A673 (cell line): Measurements from ENCODE around the gene ATG9B. TPM values are rescaled to one million over a fixed set of nuclear protein-coding genes. Genes with fewer than 3 reads are reported as not detected.

Experiments used
- BruUV-seq: library from RNA; stranded (reverse); fragments of 400-500 nt; replicated peaks from 2 replicates; lab custom pipeline; 2021; lab: Mats Ljungman, UMichigan
- CTCF ChIA-PET: fragments of 300-600 bp; sonication (Branson Sonifier 250); formaldehyde crosslinking; loops from one replicate; lab custom pipeline; 2022; ENCODE audit warnings: antibody characterized with exemption; lab: Charles Lee
- POLR2A ChIA-PET: fragments of 300-600 bp; sonication (Branson Sonifier 250); formaldehyde crosslinking; loops from one replicate; lab custom pipeline; 2022; ENCODE audit warnings: antibody characterized with exemption; ENCODE audit not compliant: low non-redundant PET; lab: Charles Lee
- DNase-seq: peaks from one replicate; pipeline ENCODE4 v3.0.0-alpha.2; 2015; ENCODE audit warnings: low spot score
- H3K27ac ChIP-seq: fragments of 200-600 bp; sonication (generic); 2 replicates; pipeline ENCODE4 v1.5.1; 2016; ENCODE audit warnings: mixed run types, low read depth, mild to moderate bottlenecking, mixed read lengths, antibody characterized with exemption, low read length; ENCODE audit not compliant: poor library complexity, severe bottlenecking
- H3K27me3 ChIP-seq: fragments of 200-600 bp; sonication (generic); replicated peaks from 2 replicates; pipeline ENCODE4 v1.6.1; 2017; ENCODE audit warnings: mixed run types, low read depth, mild to moderate bottlenecking, mixed read lengths, antibody characterized with exemption, low read length; ENCODE audit not compliant: insufficient read depth, poor library complexity
- H3K36me3 ChIP-seq: fragments of 200-600 bp; sonication (generic); 2 replicates; pipeline ENCODE4 v1.6.1; 2016; ENCODE audit warnings: mixed run types, mild to moderate bottlenecking, mixed read lengths, antibody characterized with exemption, low read length; ENCODE audit not compliant: insufficient read depth, poor library complexity, severe bottlenecking
- H3K4me1 ChIP-seq: fragments of 200-600 bp; sonication (generic); 2 replicates; pipeline ENCODE4 v1.6.1; 2017; ENCODE audit warnings: mixed run types, mild to moderate bottlenecking, mixed read lengths, antibody characterized with exemption, low read length; ENCODE audit not compliant: insufficient read depth, poor library complexity, severe bottlenecking
- H3K4me3 ChIP-seq: fragments of 200-600 bp; sonication (generic); 2 replicates; pipeline ENCODE4 v1.5.1; 2016; ENCODE audit warnings: low read depth, mixed run types, mild to moderate bottlenecking, mixed read lengths, low read length; ENCODE audit not compliant: poor library complexity, severe bottlenecking
- H3K9me3 ChIP-seq: fragments of 200-600 bp; sonication (generic); 2 replicates; pipeline ENCODE4 v1.6.1; 2016; ENCODE audit warnings: mixed run types, low read depth, mild to moderate bottlenecking, mixed read lengths, antibody characterized with exemption, low read length; ENCODE audit not compliant: poor library complexity, severe bottlenecking
- CTCF ChIP-seq: fragments of 300-800, 200-600 bp; sonication (generic); conservative IDR thresholded peaks from 2 replicates; pipeline ENCODE4 v1.5.1; 2017; ENCODE audit warnings: low read depth, mild to moderate bottlenecking, antibody characterized with exemption, low read length, moderate library complexity, mixed read lengths
- EZH2 ChIP-seq: fragments of 200-600 bp; sonication (generic); IDR thresholded peaks from 2 replicates; pipeline ENCODE4 v1.6.1; 2017; ENCODE audit warnings: borderline replicate concordance, low read depth, mild to moderate bottlenecking, mixed read lengths, antibody characterized with exemption, low read length; ENCODE audit not compliant: poor library complexity, severe bottlenecking
- intact Hi-C: fragments of 100-400 bp; cut with micrococcal nuclease; formaldehyde crosslinking; loops from one replicate; pipeline ENCODE4 v1.10.0; 2022; ENCODE audit not compliant: unreplicated experiment
- total RNA-seq: library from RNA; stranded (reverse); gene quantifications from 2 replicates; pipeline ENCODE4 v1.2.3, GENCODE V29; 2021

ATG9B gene
- total RNA-seq, 1 experiment from 2014 or later: 1.9 TPM

- peaks cover 12% of the 10 kb centered on the region for H3K4me1 ChIP-seq
- H3K27ac ChIP-seq: no peak overlapping the region
- DNase-seq: no peak
- ChIA-PET CTCF (no interaction called here), POLR2A (no interaction called here)
- H3K4me3 ChIP-seq: no peak overlapping the region
- H3K36me3 ChIP-seq: no peaks in the 10 kb centered on the region
- TF ChIP-seq EZH2 (no peak), CTCF (no peak)
- H3K27me3 ChIP-seq: no peaks in the 10 kb centered on the region
- intact Hi-C loops: no loop called here
- no TSS peak for BruUV-seq
- H3K9me3 ChIP-seq: no peaks in the 10 kb centered on the region
Measured at GRCh38 chr7:151007469-151007898, 16.8 kb downstream of the ATG9B start.

GRCh38 chr7:151006590-151007300, 17.5 kb downstream of the ATG9B start:
- POLR2A ChIA-PET: no interaction called here
- H3K4me1 ChIP-seq: peaks cover 8% of the 10 kb centered on the region

GRCh38 chr7:151005566-151005965, 18.7 kb downstream of the ATG9B start:
- Histone ChIP-seq H3K9me3 (no peaks in the 10 kb centered on the region), H3K4me3 (no peak overlapping the region), H3K4me1 (peaks cover 8% of the 10 kb centered on the region), H3K36me3 (no peaks in the 10 kb centered on the region), H3K27me3 (no peaks in the 10 kb centered on the region), H3K27ac (no peak overlapping the region)
- BruUV-seq: no TSS peak
- TF ChIP-seq CTCF: no peak
- ChIA-PET CTCF (no interaction called here), POLR2A (no interaction called here)
- no peak for DNase-seq
- intact Hi-C loops: no loop called here

More at GRCh38 chr7:151006590-151007300, 17.5 kb downstream of the ATG9B start:
- BruUV-seq: no TSS peak
- CTCF ChIA-PET: no interaction called here
- Histone ChIP-seq H3K27me3 (no peaks in the 10 kb centered on the region), H3K27ac (no peak overlapping the region), H3K36me3 (no peaks in the 10 kb centered on the region), H3K9me3 (no peaks in the 10 kb centered on the region), H3K4me3 (no peak overlapping the region)
- intact Hi-C loops: no loop called here
- no peak for DNase-seq
- TF ChIP-seq CTCF (no peak), EZH2 (no peak)
